Fibroblast of the aortic adventitia (primary cell): ENCODE data around the gene ARTN. TPM values are rescaled to one million over a fixed set of nuclear protein-coding genes. Genes with fewer than 3 reads are reported as not detected.

Experiments used
- DNase-seq: peaks from one replicate; pipeline ENCODE4 v3.0.0-alpha.2; 2010; ENCODE audit warnings: low read depth
- H3K4me3 ChIP-seq: 2 replicates; pipeline ENCODE4 v1.5.1; 2011; ENCODE audit warnings: low read depth, mild to moderate bottlenecking, control low read depth, low read length, moderate library complexity
- total RNA-seq: library from RNA; depleted of rRNA; stranded (reverse); fragments of >200 nt; gene quantifications from 2 replicates; pipeline ENCODE4 v1.2.3, GENCODE V29; 2012; ENCODE audit warnings: low replicate concordance
- TF ChIP-seq, protein P1 (sequence below): IDR thresholded peaks from 2 replicates; pipeline ENCODE4 v1.5.1; 2011; ENCODE audit warnings: mild to moderate bottlenecking, low read length, control low read depth, inconsistent platforms; ENCODE audit not compliant: insufficient read depth

ARTN gene
- total RNA-seq, 1 donor, result not detected

DNA sequence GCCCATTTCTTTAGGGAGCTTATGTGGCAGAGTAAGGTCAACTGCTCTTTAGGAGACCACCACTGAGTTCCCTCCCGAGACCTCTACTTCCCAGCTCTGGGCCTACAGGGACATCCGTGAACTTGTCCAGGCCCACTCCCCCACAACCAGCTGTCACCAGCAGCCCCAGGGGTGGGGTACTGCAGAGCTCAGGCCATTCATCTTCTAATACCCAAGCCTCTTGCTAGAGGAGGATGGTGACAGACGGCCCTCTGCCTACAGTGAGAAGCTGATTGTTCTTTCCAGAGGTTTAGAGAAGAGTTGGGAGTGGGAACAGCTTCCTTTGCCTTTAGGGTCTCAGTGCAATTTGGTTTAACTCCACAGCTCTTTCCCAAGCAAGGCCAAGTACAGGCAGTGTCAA lies 33.2 kb upstream of the ARTN start:
- no peak overlapping the region for H3K4me3 ChIP-seq
- TF ChIP-seq, protein P1, sequence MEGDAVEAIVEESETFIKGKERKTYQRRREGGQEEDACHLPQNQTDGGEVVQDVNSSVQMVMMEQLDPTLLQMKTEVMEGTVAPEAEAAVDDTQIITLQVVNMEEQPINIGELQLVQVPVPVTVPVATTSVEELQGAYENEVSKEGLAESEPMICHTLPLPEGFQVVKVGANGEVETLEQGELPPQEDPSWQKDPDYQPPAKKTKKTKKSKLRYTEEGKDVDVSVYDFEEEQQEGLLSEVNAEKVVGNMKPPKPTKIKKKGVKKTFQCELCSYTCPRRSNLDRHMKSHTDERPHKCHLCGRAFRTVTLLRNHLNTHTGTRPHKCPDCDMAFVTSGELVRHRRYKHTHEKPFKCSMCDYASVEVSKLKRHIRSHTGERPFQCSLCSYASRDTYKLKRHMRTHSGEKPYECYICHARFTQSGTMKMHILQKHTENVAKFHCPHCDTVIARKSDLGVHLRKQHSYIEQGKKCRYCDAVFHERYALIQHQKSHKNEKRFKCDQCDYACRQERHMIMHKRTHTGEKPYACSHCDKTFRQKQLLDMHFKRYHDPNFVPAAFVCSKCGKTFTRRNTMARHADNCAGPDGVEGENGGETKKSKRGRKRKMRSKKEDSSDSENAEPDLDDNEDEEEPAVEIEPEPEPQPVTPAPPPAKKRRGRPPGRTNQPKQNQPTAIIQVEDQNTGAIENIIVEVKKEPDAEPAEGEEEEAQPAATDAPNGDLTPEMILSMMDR, result no peak
- DNase-seq, result no peak

DNA sequence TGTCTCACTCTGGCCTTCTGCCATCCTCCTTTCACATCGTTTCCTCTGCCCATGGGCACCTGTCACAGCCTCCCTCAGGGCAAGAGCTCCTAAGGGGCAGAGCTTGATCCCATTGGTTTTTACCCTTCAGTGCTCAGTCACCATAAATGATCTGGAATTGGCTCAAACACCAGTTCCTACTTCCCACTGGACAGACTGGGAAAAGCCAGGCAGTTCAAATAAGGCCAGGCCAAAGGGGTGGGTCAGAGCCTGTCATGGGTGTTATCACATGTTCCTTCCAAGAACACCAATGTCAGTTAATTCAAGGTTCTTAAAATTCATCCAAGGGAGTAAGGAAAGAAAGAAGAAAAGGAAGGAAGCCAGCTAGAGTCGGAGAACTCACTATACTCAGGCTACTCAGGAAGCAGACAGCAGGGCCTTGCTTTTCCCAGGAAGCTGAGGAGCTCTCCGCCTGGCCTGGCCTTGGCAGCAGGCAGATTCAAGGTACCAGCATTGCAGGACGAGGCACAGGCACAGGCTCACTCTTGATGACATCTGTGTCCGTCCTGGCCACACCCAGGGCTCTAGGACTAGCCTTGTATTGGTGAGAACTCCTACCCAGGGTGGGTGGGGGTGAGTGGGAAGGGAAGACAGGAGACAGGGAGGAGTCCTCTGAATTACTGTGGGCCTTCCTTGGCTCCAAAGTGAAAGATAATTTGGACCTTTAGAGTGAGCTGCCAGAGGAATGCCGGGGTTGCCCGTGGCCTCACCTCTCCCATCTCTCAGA lies 32.2 kb upstream of the ARTN start:
- no peak overlapping the region for H3K4me3 ChIP-seq
- DNase-seq, result no peak
- TF ChIP-seq, protein P1, result no peak

DNA sequence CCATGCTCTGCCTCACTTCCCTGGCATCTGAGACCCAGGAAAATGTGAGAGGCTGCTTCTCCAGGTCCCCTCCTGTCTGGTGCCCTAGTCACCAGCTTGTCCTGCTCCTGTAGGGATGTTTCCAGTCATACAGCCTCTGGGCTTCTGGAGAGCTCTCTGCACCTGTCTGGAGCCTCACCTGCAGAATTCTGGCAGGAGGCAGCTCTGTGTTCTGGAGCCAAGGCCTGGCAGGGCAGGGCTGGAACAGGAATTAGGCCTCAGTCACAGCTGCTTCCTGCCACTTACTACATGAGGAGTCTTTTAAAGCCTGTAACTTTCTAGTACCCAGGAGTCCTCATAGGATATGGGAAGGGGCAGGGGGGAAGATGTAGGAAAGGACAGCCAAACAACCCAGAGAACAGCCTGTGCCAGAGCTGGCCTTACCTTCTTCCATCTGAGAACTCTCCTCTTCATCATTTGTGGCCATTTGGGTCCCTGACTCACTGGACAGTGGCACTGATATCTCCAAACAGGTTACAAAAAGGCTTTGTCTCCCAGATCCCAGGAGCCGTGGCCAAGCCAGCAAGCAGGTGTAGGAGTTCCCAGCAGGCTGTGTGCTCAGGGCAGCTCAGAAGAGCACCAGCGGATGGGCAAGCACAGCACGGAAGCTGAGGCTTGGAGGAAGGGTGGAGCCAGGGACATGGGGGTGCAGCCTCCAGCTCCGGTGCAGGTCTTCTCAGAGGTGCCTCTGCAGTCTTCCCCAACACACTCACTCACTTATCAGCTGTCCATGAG lies 31.4 kb upstream of the ARTN start:
- TF ChIP-seq, protein P1, result no peak
- H3K4me3 ChIP-seq, result no peak overlapping the region
- DNase-seq, result no peak

DNA sequence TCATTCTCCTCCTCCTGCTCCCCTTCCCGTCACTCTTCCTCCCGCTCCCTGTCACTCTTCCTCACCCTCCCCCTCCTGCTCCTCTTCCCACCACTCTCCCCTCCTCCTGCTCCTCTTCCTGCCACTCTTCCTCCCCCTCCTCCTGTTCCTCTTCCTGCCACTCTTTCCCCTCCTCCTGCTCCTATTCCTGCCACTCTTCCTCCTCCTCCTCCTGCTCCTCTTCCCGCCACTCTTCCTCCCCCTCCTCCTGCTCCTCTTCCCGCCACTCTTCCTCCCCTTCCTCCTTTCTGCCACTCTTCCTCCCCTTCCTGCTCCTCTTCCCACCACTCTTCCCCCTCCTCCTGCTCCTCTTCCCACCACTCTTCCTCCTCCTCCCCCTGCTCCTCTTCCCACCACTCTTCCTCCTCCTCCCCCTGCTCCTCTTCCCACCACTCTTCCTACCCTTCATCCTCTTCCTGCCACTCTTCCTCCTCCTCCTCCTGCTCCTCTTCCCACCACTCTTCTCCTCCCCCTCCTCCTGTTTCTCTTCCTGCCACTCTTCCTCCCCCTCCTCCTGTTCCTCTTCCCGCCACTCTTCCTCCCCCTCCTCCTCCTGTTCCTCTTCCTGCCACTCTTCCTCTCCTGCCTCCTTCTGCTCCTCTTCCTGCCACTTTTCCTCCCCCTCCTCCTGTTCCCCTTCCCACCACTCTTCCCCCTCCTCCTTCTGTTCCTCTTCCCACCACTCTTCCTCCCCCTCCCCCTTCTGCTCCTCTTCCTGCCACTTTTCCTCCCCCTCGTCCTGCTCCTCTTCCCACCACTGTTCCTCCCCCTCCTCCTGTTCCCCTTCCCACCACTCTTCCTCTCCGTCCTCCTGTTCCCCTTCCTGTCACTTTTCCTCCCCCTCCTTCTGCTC lies 28.7 kb upstream of the ARTN start:
- no peak for DNase-seq
- H3K4me3 ChIP-seq, result no peak overlapping the region
- TF ChIP-seq, protein P1, result no peak

DNA sequence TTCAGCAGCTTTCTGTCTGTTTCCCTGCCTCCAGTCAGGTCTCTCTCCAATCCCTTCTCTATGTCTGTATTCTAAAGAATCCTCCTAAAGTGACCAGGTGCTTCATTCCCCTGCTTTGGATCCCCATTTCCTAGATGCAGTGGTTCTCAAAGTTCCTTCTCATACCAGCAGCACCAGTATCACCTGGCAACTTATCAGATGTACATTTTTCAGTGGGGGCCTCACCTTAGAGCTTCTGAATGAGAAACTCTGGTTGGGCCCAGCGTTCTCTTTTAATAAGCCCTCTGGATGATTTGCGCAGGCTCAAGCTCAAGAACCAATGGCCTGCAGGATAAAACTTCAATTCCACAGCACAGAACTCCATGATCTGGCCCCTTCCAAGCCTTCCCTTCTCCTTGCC lies 25.4 kb upstream of the ARTN start:
- TF ChIP-seq, protein P1, result no peak
- no peak for DNase-seq
- no peak overlapping the region for H3K4me3 ChIP-seq

DNA sequence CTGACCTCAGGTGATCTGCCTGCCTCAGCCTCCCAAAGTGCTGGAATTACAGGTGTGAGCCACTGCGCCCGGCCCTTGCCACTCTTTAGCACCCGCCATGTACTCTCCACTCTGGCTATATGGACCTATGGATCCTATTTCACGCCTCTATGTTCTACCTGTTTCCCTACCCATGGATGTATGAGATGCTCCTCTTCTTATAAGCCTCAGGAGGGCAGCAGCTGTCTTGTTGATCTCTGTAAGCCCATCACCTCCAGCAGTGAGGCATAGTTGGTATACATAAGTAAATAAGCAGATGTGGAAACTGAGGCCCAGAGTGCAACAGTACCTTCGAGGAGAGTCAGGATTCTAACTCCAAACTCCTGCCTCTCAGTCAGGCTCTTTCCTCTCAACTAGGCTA lies 24.7 kb upstream of the ARTN start:
- no peak overlapping the region for H3K4me3 ChIP-seq
- TF ChIP-seq, protein P1, result no peak
- DNase-seq, result no peak
